Loucy (cell line): ENCODE data around the gene NEK7.

Experiments
- H2AFZ ChIP-seq: fragments of 200-600 bp; sonication (generic); 2 replicates; pipeline ENCODE4 v1.6.0; 2016; ENCODE audit warnings: antibody characterized with exemption, mild to moderate bottlenecking, low read length, moderate library complexity
- H3F3A ChIP-seq: fragments of 200-600 bp; 2 replicates; pipeline ENCODE4 v1.6.0; 2016; ENCODE audit warnings: antibody characterized with exemption, low read depth, mild to moderate bottlenecking
- H3K27me3 ChIP-seq: fragments of 200-600 bp; sonication (generic); 2 replicates; pipeline ENCODE4 v1.6.1; 2014; ENCODE audit warnings: low read length, mild to moderate bottlenecking; ENCODE audit not compliant: insufficient read depth, poor library complexity, severe bottlenecking
- H3K36me3 ChIP-seq: fragments of 200-600 bp; sonication (generic); 2 replicates; pipeline ENCODE4 v1.6.1; 2016; ENCODE audit warnings: low read length; ENCODE audit not compliant: insufficient read depth
- H3K4me1 ChIP-seq: fragments of 200-600 bp; sonication (generic); 2 replicates; pipeline ENCODE4 v1.5.1; 2014; ENCODE audit warnings: low read length, mild to moderate bottlenecking; ENCODE audit not compliant: insufficient read depth, poor library complexity, severe bottlenecking
- H3K4me2 ChIP-seq: fragments of 200-600 bp; sonication (generic); 2 replicates; pipeline ENCODE4 v1.6.0; 2014; ENCODE audit warnings: antibody characterized with exemption, low read length, low read depth, mild to moderate bottlenecking; ENCODE audit not compliant: poor library complexity, severe bottlenecking
- H3K4me3 ChIP-seq: fragments of 200-600 bp; sonication (generic); 2 replicates; pipeline ENCODE4 v1.5.1; 2014; ENCODE audit warnings: low read length, mild to moderate bottlenecking, mixed read lengths; ENCODE audit not compliant: poor library complexity, severe bottlenecking
- H3K79me2 ChIP-seq: fragments of 200-600 bp; sonication (generic); 2 replicates; pipeline ENCODE4 v1.6.1; 2014; ENCODE audit warnings: low read length; ENCODE audit not compliant: insufficient read depth
- H3K9ac ChIP-seq: fragments of 200-600 bp; sonication (generic); 2 replicates; pipeline ENCODE4 v1.6.0; 2014; ENCODE audit warnings: mild to moderate bottlenecking, low read depth, low read length, moderate library complexity; ENCODE audit not compliant: poor library complexity, severe bottlenecking
- H3K9me2 ChIP-seq: fragments of 200-600 bp; sonication (generic); replicated peaks from 2 replicates; pipeline ENCODE4 v1.6.1; 2016; ENCODE audit warnings: low read depth, low read length, mixed read lengths
- H3K9me3 ChIP-seq: fragments of 200-600 bp; sonication (generic); 2 replicates; pipeline ENCODE4 v1.6.1; 2014; ENCODE audit warnings: mild to moderate bottlenecking, antibody characterized with exemption, low read length, low read depth; ENCODE audit not compliant: insufficient read depth
- H4K20me1 ChIP-seq: fragments of 200-600 bp; sonication (generic); 2 replicates; pipeline ENCODE4 v1.6.0; 2014; ENCODE audit warnings: antibody characterized with exemption, low read length, mild to moderate bottlenecking; ENCODE audit not compliant: insufficient read depth, poor library complexity, severe bottlenecking
- EZH2phosphoT487 ChIP-seq: fragments of 200-600 bp; IDR thresholded peaks from 2 replicates; pipeline ENCODE4 v1.6.1; 2018; ENCODE audit warnings: antibody characterized with exemption, mild to moderate bottlenecking, moderate library complexity, borderline replicate concordance
- TF ChIP-seq, protein P1 (sequence below): fragments of 200-600 bp; sonication (generic); conservative IDR thresholded peaks from 2 replicates; pipeline ENCODE4 v1.5.1; 2014; ENCODE audit warnings: mild to moderate bottlenecking, antibody characterized with exemption, low read length

NEK7 gene

DNA sequence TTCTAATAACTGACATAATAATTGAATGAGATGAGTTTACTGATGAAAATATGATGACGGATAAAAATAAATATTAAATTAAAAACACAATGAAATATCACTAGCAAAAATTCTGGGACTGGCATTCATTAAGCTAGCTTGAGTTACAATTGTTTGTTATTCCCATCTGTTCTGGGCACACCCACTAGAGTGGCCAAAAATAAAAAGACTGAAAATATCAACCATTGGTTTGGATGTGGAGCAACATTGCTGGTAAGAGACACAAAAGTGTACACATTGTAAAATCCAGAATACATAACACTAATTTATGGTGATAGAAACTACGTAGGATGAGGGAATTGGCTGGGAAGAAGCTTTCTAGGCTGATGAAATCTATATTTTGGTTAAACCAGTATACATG is 9.6 kb upstream of the NEK7 start:
- TF ChIP-seq EZH2phosphoT487, result no peak
- TF ChIP-seq, protein P1, sequence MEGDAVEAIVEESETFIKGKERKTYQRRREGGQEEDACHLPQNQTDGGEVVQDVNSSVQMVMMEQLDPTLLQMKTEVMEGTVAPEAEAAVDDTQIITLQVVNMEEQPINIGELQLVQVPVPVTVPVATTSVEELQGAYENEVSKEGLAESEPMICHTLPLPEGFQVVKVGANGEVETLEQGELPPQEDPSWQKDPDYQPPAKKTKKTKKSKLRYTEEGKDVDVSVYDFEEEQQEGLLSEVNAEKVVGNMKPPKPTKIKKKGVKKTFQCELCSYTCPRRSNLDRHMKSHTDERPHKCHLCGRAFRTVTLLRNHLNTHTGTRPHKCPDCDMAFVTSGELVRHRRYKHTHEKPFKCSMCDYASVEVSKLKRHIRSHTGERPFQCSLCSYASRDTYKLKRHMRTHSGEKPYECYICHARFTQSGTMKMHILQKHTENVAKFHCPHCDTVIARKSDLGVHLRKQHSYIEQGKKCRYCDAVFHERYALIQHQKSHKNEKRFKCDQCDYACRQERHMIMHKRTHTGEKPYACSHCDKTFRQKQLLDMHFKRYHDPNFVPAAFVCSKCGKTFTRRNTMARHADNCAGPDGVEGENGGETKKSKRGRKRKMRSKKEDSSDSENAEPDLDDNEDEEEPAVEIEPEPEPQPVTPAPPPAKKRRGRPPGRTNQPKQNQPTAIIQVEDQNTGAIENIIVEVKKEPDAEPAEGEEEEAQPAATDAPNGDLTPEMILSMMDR, result no peak
- H3K79me2 ChIP-seq, result no peaks in the 10 kb centered on the region

DNA sequence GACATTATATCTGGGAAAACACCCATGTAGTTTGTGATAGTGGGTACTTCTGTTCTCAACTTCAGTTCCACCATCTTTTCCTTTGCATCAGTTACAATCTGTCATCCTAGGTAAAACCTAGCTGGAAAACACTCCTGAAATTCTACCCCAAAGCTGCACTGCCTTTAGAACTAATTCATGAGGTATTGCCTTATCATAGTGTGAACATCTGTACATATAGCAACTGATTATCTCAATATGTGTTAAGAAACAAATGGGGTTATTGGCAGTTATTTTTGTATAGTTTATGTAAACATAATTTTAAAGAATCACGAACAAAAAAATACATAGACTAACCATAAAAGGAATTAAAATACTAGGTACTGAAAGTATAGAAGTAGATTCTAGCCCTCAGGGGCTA is 6.4 kb upstream of the NEK7 start:
- TF ChIP-seq, protein P1, result no peak
- TF ChIP-seq EZH2phosphoT487, result no peak
- Histone ChIP-seq H3K9me3 (no peaks in the 10 kb centered on the region), H3K4me1 (peaks cover 41% of the 10 kb centered on the region), H3K4me2 (no peak overlapping the region), H3K9me2 (no peaks in the 10 kb centered on the region), H4K20me1 (no peaks in the 10 kb centered on the region), H3K27me3 (no peaks in the 10 kb centered on the region), H2AFZ (peak overlapping the region; percentile 43; the same call in 1 of the 2 replicates), H3K79me2 (no peaks in the 10 kb centered on the region), H3K36me3 (no peaks in the 10 kb centered on the region), H3K4me3 (no peak overlapping the region), H3F3A (no peaks in the 10 kb centered on the region), H3K9ac (no peak overlapping the region)

More for the DNA sequence above, 9.6 kb upstream of the NEK7 start:
- Histone ChIP-seq H3K9me2 (no peaks in the 10 kb centered on the region), H3F3A (no peaks in the 10 kb centered on the region), H3K36me3 (no peaks in the 10 kb centered on the region), H2AFZ (no peak overlapping the region), H3K4me1 (peaks cover 22% of the 10 kb centered on the region), H3K9me3 (no peaks in the 10 kb centered on the region), H3K4me3 (no peak overlapping the region), H3K27me3 (no peaks in the 10 kb centered on the region), H4K20me1 (no peaks in the 10 kb centered on the region), H3K9ac (no peak overlapping the region), H3K4me2 (no peak overlapping the region)

DNA sequence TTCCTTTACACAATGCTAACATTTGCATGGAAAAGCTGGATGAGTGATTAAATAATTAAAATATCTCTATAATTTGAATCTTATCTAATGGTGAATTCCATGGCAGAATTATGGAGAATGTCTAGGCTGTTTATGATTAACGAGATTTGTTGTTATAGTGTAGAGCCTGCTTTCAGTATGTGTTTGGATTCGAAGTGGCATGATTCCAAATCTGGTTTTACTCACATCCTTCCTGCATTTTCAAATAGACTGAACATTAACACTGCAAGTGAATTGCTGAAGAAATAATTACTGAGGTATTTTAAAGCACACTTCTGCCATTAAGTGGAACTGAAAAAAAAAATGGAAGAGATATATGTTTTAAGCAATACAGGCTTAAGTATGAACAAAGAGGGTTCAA is 5.1 kb upstream of the NEK7 start:
- no peak for TF ChIP-seq EZH2phosphoT487
- TF ChIP-seq, protein P1, result no peak

More for the DNA sequence above, 5.1 kb upstream of the NEK7 start:
- no peaks in the 10 kb centered on the region for H3K36me3 ChIP-seq
- H3K9me3 ChIP-seq, result no peaks in the 10 kb centered on the region
- peak overlapping the region; percentile 39 for H3K4me2 ChIP-seq
- no peaks in the 10 kb centered on the region for H4K20me1 ChIP-seq
- no peaks in the 10 kb centered on the region for H3F3A ChIP-seq
- peaks cover 44% of the 10 kb centered on the region for H3K4me1 ChIP-seq
- peak overlapping the region; percentile 44; the same call in 1 of the 2 replicates for H2AFZ ChIP-seq
- 0 out of 2 replicates have a peak, but pooled peaks cover 5% of the 10 kb centered on the region for H3K79me2 ChIP-seq
- peak overlapping the region; percentile 29 for H3K9ac ChIP-seq
- no peaks in the 10 kb centered on the region for H3K27me3 ChIP-seq
- H3K4me3 ChIP-seq, result no peak overlapping the region
- no peaks in the 10 kb centered on the region for H3K9me2 ChIP-seq
